SJSA1 (cell line): ENCODE data around the gene HMOX1. TPM values are rescaled to one million over a fixed set of nuclear protein-coding genes. Genes with fewer than 3 reads are reported as not detected.

Experiments used
- total RNA-seq: library from RNA; depleted of rRNA; stranded (reverse); fragments of >200 nt; shearing (Covaris generic); gene quantifications from 2 replicates; pipeline ENCODE4 v1.2.3, GENCODE V29; 2014; rRNA removed

HMOX1 gene
- total RNA-seq, 1 experiment from 2014 or later, result 5.6 TPM

Other genes starting within 250 kb of the HMOX1 start
- 9.5 and 24.2 TPM in 2 replicates for gene HMGXB4, start 123.6 kb upstream of the HMOX1 start, total RNA-seq
- 14.9 and 16.9 TPM in 2 replicates for gene TOM1, start 81.2 kb upstream of the HMOX1 start, total RNA-seq
- gene MCM5, start 19.0 kb downstream of the HMOX1 start, total RNA-seq, result 149 and 181 TPM in 2 replicates
- not detected in 2 replicates for gene RASD2, start 159.7 kb downstream of the HMOX1 start, total RNA-seq
- gene MB, start 236.2 kb downstream of the HMOX1 start, total RNA-seq, result not detected in 2 replicates